ENCODE results near the gene SDHA.

Gene SDHA

DNA sequence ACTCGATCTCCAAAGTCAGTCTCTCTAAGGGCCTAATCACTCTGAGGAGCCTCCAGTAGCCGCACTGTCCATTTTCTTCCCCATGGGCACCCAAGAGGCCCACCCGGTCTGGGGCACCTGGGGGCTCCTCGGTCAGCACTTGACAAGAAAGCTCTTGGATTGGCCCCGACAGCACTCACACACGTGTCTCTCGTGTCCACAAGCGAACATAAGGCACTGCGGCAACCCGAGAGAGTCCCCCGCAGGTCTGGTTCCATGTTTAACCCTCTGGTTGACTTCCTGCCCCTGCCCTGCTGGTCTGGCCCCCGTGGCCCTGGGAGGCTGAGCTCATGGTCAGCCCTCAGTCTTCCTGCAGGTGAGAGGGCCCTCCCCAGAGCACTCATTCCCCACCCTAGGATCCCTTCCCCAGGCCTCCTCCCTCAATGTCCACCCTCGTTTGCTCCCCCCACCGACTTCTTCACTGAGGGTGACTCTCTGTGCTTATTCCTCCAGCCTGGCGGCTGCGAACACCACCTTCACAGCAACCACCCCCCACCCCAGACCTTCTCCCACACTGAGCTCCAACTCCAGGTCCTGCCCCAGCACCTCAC lies 43.1 kb upstream of the SDHA start:
- CTCF ChIA-PET, result interaction anchor here (0.7 kb wide), 1 partner anchor 75 kb away, joined by 4 read pairs; no protein-coding TSS in a partner anchor

DNA sequence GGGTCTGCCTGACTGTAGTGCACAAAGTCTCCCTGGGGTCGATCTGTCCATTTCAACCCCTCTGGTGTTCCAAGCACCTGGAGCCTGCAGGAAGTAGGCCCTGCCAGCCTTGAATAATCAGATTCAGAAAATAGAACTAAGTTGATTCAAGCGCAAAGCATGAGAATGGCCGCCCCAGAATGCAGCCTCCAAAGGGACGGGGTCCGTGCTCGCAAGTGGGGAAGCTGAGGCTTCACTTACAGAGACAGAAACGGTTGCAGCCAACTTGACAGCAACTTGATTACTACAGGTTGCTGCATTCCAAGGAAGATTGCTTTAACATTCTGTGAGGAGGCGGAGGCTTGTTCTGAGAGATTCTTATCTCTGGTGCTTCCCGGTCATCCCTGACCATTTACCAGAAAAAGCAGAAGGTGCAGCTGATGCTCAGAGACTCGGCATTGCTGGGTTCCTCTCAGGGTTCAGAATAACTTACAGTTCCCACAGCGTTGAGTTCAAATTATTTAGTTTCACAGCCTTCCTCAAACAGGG lies 41.8 kb upstream of the SDHA start:
- ChIA-PET CTCF (interaction anchor here (0.6 to 1.6 kb wide), 2 partner anchors 12 to 270 kb away, joined by 3 to 6 read pairs; no protein-coding TSS in a partner anchor), POLR2A (no interaction called here)
- TF ChIP-seq ZBTB17 (tag by site-specific recombination; IDR thresholded peaks at IDR 0.05) (no peak), ZNF830 (tag by site-specific recombination; IDR thresholded peaks at IDR 0.05; ENCODE audit: low read depth) (no peak), ZNF837 (tag by site-specific recombination; IDR thresholded peaks at IDR 0.05) (no peak)
- Histone ChIP-seq H3K9me3 (ENCODE audit: control insufficient read depth, insufficient read depth, low read depth, low read length) (no peaks in the 10 kb centered on the region), H3K4me1 (ENCODE audit: control insufficient read depth, insufficient read depth, low read length) (peaks cover 5% of the 10 kb centered on the region), H3K36me3 (ENCODE audit: control insufficient read depth in 2 of 2, insufficient read depth in 1 of 2, low read length in 2 of 2) (no peaks in the 10 kb centered on the region), H3K27ac (ENCODE audit: extremely low read depth, low read depth, low read length) (no peak overlapping the region), H3K4me3 (ENCODE audit: low read depth, low read length) (no peak overlapping the region)

More for the DNA sequence above, 43.1 kb upstream of the SDHA start:
- H3K9me3 ChIP-seq (ENCODE audit: control insufficient read depth, insufficient read depth, low read depth, low read length), result no peaks in the 10 kb centered on the region
- POLR2A ChIA-PET, result interaction anchor here (0.6 kb wide), 1 partner anchor 43 kb away, joined by 3 read pairs; the partner anchor contains the start of genes CCDC127 and SDHA
- TF ChIP-seq ZNF660 (tag by site-specific recombination; IDR thresholded peaks at IDR 0.05) (no peak), ZSCAN16 (tag by site-specific recombination; IDR thresholded peaks at IDR 0.05) (no peak), TCF7L2 (IDR thresholded peaks at IDR 0.05; ENCODE audit: borderline replicate concordance, low read depth, low read length) (no peak), ZSCAN30 (tag by site-specific recombination; IDR thresholded peaks at IDR 0.05) (no peak), HOXA7 (CRISPR knock-in tag; IDR thresholded peaks at IDR 0.05; ENCODE audit: borderline replicate concordance) (no peak), ZNF221 (tag by site-specific recombination; IDR thresholded peaks at IDR 0.05; ENCODE audit: borderline replicate concordance) (no peak), HOXC10 (CRISPR knock-in tag; IDR thresholded peaks at IDR 0.05) (no peak), ZNF112 (tag by site-specific recombination; IDR thresholded peaks at IDR 0.05) (no peak), ZNF624 (tag by site-specific recombination; IDR thresholded peaks at IDR 0.05) (no peak), ZFP41 (tag by site-specific recombination; IDR thresholded peaks at IDR 0.05; ENCODE audit: borderline replicate concordance) (no peak), WT1 (tag by site-specific recombination; IDR thresholded peaks at IDR 0.05) (no peak), ZNF214 (tag by site-specific recombination; IDR thresholded peaks at IDR 0.05; ENCODE audit: borderline replicate concordance) (no peak), ZNF837 (tag by site-specific recombination; IDR thresholded peaks at IDR 0.05) (no peak), ZNF501 (tag by site-specific recombination; IDR thresholded peaks at IDR 0.05) (no peak), FEZF1 (tag by site-specific recombination; IDR thresholded peaks at IDR 0.05) (no peak), OSR2 (tag by site-specific recombination; IDR thresholded peaks at IDR 0.05) (no peak)
- TF ChIP-seq, protein P1, sequence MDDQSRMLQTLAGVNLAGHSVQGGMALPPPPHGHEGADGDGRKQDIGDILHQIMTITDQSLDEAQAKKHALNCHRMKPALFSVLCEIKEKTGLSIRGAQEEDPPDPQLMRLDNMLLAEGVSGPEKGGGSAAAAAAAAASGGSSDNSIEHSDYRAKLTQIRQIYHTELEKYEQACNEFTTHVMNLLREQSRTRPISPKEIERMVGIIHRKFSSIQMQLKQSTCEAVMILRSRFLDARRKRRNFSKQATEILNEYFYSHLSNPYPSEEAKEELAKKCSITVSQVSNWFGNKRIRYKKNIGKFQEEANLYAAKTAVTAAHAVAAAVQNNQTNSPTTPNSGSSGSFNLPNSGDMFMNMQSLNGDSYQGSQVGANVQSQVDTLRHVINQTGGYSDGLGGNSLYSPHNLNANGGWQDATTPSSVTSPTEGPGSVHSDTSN (CRISPR knock-in tag; IDR thresholded peaks at IDR 0.05), result no peak
- TF ChIP-seq, protein P2, sequence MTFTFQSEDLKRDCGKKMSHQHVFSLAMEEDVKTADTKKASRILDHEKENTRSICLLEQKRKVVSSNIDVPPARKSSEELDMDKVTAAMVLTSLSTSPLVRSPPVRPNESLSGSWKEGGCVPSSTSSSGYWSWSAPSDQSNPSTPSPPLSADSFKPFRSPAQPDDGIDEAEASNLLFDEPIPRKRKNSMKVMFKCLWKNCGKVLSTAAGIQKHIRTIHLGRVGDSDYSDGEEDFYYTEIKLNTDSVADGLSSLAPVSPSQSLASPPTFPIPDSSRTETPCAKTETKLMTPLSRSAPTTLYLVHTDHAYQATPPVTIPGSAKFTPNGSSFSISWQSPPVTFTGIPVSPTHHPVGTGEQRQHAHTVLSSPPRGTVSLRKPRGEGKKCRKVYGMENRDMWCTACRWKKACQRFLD (tag by site-specific recombination; IDR thresholded peaks at IDR 0.05), result no peak
- TF ChIP-seq, protein P3, sequence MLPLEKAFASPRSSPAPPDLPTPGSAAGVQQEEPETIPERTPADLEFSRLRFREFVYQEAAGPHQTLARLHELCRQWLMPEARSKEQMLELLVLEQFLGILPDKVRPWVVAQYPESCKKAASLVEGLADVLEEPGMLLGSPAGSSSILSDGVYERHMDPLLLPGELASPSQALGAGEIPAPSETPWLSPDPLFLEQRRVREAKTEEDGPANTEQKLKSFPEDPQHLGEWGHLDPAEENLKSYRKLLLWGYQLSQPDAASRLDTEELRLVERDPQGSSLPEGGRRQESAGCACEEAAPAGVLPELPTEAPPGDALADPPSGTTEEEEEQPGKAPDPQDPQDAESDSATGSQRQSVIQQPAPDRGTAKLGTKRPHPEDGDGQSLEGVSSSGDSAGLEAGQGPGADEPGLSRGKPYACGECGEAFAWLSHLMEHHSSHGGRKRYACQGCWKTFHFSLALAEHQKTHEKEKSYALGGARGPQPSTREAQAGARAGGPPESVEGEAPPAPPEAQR (tag by site-specific recombination; IDR thresholded peaks at IDR 0.05), result no peak
- H3K27ac ChIP-seq (ENCODE audit: extremely low read depth, low read depth, low read length), result no peak overlapping the region
- H3K4me3 ChIP-seq (ENCODE audit: low read depth, low read length), result no peak overlapping the region
- no peaks in the 10 kb centered on the region for H3K4me1 ChIP-seq (ENCODE audit: control insufficient read depth, insufficient read depth, low read length)
- no peaks in the 10 kb centered on the region for H3K36me3 ChIP-seq (ENCODE audit: control insufficient read depth in 2 of 2, insufficient read depth in 1 of 2, low read length in 2 of 2)
